GM21528 (cell line): Measurements from ENCODE around the gene SIN3A.
A peak's percentile ranks its signal among the peaks of the same experiment; 100 is the strongest.
"Not testable (repeated sequence)": the region's sequence is repeated elsewhere in the genome, so short reads cannot be mapped to it uniquely, and the experiment has no call there.

Source experiments
- ATAC-seq: cut with Tn5 transposase; IDR thresholded peaks from one replicate; pipeline ENCODE4 v1.9.1; 2021; ENCODE audit warnings: mild to moderate bottlenecking, moderate library complexity; ENCODE audit not compliant: unreplicated experiment, low FRiP score

SIN3A gene

GRCh38 chr15:75450307-75451201 is 936 bp downstream of the SIN3A start:
- ATAC-seq = peak; percentile 32

GRCh38 chr15:75449585-75450306 is 1.7 kb downstream of the SIN3A start:
- no peak for ATAC-seq

DNA sequence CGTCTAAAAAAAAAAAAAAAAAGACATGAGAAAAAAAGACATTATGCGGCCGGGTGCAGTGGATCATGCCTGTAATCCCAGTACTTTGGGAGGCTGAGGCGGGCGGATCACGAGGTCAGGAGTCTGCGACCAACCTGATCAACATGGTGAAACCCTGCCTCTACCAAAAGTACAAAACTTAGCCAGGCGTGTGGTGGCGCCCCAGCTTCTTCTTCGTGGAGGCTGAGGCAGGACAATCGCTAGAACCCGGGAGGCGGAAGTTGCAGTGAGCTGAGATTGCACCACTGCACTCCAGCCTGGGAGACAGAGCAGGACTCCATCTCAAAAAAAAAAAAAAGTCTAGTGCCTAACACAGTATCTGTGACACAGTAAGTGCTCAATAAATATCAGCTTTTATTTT is 3.3 kb downstream of the SIN3A start:
- not testable (repeated sequence) for ATAC-seq

DNA sequence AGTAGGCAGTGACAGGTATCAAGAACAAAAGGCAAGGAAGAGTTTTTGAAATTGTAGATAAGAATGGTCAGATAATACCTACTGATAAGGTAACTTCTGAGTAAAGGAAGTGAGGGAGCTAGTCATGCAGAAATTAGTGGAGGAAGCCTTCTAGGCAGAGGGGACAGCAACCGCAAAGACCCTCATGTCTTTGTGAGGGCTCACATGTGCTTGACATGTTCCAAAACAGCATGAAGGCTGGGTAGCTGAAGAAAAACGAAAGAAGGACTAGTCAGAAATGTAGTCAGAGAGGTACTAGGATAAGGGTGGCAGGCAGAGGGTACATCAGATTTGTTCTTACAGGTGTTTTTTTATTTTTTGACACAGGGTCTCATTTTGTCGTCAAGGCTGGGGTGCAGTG is 5.3 kb downstream of the SIN3A start:
- ATAC-seq = no peak

GRCh38 chr15:75445324-75445723 is 6.2 kb downstream of the SIN3A start:
- not testable (repeated sequence) for ATAC-seq

DNA sequence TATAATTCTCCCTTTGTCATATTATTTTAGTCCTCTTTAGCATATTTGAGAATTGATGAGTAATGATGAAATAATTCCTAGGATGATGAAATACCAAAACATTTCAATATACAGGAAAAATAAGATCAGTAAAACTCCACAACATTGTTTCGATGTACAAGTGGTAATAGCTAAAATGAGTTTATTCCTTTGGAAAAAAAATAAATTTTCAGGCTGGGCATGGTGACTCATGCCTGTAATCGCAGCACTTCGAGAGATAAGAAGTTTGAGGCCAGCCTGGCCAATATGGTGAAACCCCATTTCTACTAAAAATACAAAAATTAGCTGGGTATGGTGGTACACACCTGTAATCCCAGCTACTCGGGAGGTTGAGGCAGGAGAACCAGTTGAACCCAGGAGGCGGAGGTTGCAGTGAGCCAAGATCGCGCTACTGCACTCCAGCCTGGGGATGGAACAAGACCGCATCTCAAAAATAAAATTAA is 7.5 kb downstream of the SIN3A start:
- not testable (repeated sequence) for ATAC-seq

- ATAC-seq = no peak
These were observed 13.8 kb downstream of the SIN3A start for GRCh38 chr15:75437721-75438120.

GRCh38 chr15:75436881-75437280 is 14.6 kb downstream of the SIN3A start:
- ATAC-seq = no peak

DNA sequence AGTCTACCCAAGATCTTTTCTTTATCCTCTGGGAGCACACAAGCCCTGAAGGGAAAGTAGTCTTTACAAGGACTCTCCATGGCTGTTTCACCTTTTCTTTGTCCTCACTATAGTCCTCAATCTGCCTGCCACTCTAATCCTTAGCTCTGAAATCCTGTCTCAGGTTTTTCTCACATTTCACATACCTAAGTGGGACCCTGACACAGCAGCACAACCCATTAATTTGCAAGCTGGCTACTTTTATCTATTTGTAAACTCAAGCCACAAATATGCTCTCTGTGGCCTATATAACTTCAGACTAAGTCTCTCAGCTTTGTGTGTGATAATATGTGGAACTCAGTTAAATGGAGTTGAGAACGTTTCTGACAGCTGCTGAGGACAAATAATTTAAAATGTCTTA is 19.8 kb downstream of the SIN3A start:
- ATAC-seq = no peak

- no peak for ATAC-seq
These were observed 20.2 kb downstream of the SIN3A start for GRCh38 chr15:75431270-75431669.

DNA sequence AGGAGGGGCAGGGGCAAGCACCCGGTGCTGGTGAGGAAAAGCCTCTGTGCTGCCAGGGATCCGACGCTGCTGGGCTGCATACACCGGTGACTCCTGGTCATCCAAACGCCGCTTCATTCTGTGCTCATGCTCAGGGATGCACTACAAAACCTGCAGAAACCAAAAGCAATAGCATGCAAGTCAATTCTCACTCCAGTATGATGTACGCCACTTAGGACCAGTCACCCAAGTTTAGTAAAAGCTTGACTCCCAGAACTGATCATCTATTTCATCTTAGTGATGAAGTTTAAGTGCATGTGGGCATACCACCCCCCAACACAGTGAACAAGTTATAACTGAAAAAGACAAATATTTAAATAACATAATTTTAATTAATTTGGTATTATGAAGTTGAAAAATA is 21.2 kb downstream of the SIN3A start:
- ATAC-seq = no peak

DNA sequence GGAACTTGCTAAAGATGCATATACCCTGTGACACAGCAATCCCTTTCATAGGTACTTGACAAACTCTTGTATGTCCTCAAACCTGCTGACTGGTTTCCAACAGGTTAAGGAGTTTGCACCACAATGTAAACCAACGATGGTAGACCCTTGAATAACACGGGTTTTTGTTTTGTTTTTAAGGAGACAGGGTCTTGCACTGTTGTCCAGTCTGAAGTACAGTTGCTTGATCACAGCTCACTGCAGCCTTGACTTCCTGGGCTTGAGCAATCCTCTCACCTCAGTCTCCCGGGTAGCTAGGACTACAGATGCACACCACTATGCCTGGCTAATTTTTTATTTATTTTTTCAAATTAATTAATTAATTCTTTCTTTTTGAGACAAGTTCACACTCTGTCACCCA is 23.3 kb downstream of the SIN3A start:
- ATAC-seq = no peak

GRCh38 chr15:75425966-75426500 is 25.5 kb downstream of the SIN3A start:
- ATAC-seq = no peak

GRCh38 chr15:75422554-75422953 is 28.9 kb downstream of the SIN3A start:
- no peak for ATAC-seq

DNA sequence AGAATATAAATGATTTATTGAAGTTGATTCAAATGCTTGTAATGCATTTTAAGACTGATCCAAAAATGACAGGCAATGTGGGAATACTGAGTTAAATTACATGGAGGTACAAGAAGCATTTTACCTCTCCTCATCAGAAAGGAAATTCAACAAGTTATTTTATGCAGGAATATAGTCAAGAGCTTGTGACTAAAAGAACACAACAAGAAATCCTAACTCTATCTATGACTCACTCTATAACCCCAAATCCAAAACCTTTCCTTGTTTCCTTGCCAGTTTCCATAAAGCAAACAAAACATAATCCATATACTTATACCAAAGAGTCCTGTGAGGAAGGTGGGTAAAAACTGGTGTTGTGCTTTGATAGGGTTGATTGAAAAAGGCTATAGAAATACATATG is 30.8 kb downstream of the SIN3A start:
- ATAC-seq = no peak

GRCh38 chr15:75416584-75416983 is 34.9 kb downstream of the SIN3A start:
- ATAC-seq = no peak

GRCh38 chr15:75410196-75410595 is 41.3 kb downstream of the SIN3A start:
- ATAC-seq = no peak

- no peak for ATAC-seq
These were observed 44.4 kb downstream of the SIN3A start for GRCh38 chr15:75407083-75407482.

- no peak for ATAC-seq
These were observed 47.6 kb downstream of the SIN3A start for GRCh38 chr15:75403892-75404291.

DNA sequence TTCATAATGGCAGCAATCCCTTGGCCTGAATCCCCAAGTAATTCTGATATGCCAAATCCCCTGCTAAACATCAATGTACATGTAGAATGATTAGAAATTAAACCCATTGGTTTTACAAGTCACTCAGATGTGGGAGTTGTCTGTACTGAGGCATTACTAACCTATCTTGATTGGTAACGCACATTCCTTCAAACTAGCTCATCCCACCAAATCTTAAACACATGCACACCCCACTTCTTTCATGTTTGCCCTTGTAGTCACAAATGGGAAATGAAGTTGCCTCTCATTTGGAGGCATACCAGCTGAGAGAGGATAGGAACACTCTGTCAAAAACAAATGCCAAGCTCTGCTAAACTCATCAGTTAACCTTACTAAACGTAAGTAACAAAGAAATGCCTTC is 54.0 kb downstream of the SIN3A start:
- ATAC-seq = no peak

DNA sequence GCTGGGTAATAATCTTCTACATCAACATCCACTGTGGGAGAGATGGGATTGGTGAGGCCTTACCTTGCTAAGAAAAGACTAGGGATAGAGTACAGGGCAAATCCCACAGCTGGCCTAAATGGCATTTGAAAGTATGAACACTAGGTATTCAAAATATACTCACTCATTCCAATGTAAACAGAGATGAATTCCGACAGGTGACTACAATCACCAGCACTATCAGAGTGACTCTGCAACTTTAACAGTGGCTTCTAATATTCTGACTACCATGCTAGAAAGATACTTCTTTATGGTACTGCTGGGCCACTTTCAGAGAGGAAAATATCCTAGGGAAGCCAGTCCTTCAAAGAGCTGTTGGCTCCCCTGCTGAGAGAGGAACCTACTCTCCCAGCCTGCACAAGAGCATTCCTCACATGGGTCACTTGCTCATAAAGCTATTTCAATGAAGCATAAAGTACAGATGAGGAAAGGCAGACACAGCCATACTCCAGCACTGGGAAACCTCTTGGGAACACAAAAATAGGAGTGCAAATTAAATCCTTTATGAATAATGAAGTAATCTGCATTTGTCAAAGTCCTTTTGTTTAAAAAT is 61.6 kb downstream of the SIN3A start:
- no peak for ATAC-seq
